ENCODE results near the gene KIF1B. TPM values are rescaled to one million over a fixed set of nuclear protein-coding genes. Genes with fewer than 3 reads are reported as not detected.

The KIF1B gene
- total and polyA plus RNA-seq, 10 of the 15 experiments (the other 5 are each of a cell fraction or from before 2014, with no cell fraction given), result 2.1 to 16.5 (median 8.7) TPM

DNA sequence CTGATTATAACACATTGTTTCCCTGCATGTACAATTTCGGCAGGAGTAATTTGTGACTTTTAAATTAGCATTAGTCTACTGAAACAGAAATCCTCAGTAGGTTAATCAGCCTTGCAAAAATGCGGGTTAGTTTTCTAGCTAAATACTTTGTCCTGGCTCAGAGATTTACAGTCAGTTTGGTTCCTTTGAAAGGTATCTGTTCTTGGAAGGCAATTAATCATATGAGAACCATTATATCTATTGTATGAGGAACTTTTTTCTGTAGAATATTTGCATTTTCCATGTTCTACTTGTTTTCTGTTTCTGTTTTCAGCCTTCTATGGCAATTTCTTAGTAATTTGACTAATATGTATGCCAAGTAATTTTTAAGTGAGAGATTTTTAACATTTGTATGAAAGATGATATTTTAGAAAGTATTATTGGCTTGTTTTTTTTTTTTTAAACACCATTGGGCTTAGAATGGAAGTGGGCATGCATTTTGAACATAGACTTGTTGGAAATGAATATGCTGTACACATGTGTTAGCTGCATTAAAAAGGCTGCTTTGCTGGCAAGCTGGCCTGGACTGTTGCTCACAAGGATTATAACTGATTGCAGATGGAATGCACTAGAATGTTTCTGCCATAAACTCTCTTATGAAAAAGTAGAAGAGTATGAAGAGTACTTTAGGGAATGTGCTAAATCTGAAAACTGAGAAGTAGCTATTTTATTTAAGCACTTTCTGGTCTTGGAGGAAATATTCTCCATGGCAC is 26.2 kb downstream of the KIF1B start (continued):
- no peak for TF ChIP-seq CBX3 (IDR thresholded peaks at IDR 0.05; ENCODE audit: borderline replicate concordance, low read depth)
- TF ChIP-seq PML (IDR thresholded peaks at IDR 0.05; ENCODE audit: low read length), result no peak
- TF ChIP-seq, protein P1, sequence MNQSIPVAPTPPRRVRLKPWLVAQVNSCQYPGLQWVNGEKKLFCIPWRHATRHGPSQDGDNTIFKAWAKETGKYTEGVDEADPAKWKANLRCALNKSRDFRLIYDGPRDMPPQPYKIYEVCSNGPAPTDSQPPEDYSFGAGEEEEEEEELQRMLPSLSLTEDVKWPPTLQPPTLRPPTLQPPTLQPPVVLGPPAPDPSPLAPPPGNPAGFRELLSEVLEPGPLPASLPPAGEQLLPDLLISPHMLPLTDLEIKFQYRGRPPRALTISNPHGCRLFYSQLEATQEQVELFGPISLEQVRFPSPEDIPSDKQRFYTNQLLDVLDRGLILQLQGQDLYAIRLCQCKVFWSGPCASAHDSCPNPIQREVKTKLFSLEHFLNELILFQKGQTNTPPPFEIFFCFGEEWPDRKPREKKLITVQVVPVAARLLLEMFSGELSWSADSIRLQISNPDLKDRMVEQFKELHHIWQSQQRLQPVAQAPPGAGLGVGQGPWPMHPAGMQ (IDR thresholded peaks at IDR 0.05; ENCODE audit: borderline replicate concordance), result no peak
- TF ChIP-seq NFYA (IDR thresholded peaks at IDR 0.05; ENCODE audit: borderline replicate concordance, low read depth, low read length), result no peak

DNA sequence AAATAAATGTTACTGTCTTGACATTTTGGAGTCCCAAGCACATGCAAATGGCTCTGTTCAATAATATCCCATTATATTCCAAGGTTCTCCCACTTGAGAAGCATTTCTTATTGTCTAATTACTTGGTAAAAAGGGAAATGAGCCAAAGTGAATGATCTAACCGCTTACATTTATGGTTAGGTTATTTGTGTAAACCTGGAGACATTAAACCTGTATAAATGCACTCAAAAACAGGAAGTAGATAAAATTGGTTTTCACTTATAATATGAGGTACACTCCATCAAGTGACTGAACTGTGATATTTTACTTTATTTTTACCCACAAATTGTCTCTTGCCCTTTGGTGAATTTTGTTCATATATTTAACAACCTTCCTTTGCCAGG is 26.8 kb downstream of the KIF1B start:
- WGBS (ENCODE audit: insufficient coverage, insufficient replicate concordance, low lambda C conversion rate, missing lambda C conversion rate), result 91% methylated on average over 1 of the region's 1 CpG
- DNase-seq (ENCODE audit: low read depth, low spot score), result no peak
- Histone ChIP-seq H3K4me3 (no peak overlapping the region), H3K9me3 (replicated peaks; ENCODE audit: control insufficient read depth, insufficient read depth, low read length) (no peaks in the 10 kb centered on the region), H4K20me1 (ENCODE audit: control insufficient read depth, insufficient read depth) (no peaks in the 10 kb centered on the region), H3K4me2 (ENCODE audit: control insufficient read depth, insufficient read depth) (peak overlapping the region; percentile 7; the same call in 1 of the 2 replicates), H3K9ac (ENCODE audit: control insufficient read depth, insufficient read depth, low read length) (no peak overlapping the region), H3K79me2 (ENCODE audit: control insufficient read depth, insufficient read depth, low read length) (no peaks in the 10 kb centered on the region; the same call in 1 of the 2 replicates), H3K36me3 (ENCODE audit: control insufficient read depth in 2 of 2, insufficient read depth in 2 of 2, low read length in 1 of 2) (no peaks in the 10 kb centered on the region; a peak in 1 of 4 replicates), H2AFZ (ENCODE audit: control insufficient read depth, low read depth, low read length) (no peak overlapping the region), H3K27ac (ENCODE audit: control insufficient read depth, insufficient read depth) (peak overlapping the region; percentile 32; the same call in 1 of the 2 replicates), H3K27me3 (replicated peaks in 1 of 2; ENCODE audit: control insufficient read depth in 2 of 2, insufficient read depth in 2 of 2, low read length in 1 of 2) (no peaks in the 10 kb centered on the region), H3K4me1 (ENCODE audit: control insufficient read depth, insufficient read depth, low read length) (peaks cover 16% of the 10 kb centered on the region)
- intact Hi-C loops (cut with micrococcal nuclease; ENCODE audit: unreplicated experiment), result no loop called here
- ATAC-seq, result peak; percentile 87
- in situ Hi-C loops (cut with MboI), result no loop called here
- CTCF ChIA-PET, result interaction anchor here (0.6 to 3.6 kb wide), 4 partner anchors 20 to 1904 kb away, joined by 3 to 19 read pairs (median 8); partner anchors contain the start of gene KIF1B
- FAIRE-seq, result peak; percentile 81
- POLR2A ChIA-PET, result interaction anchor here (0.5 to 1.0 kb wide), 3 partner anchors 19 to 207 kb away, joined by 3 to 4 read pairs (median 3); no protein-coding TSS in a partner anchor
- RAD21 ChIA-PET (ENCODE audit: unreplicated experiment), result interaction anchor here (1.2 to 2.6 kb wide), 3 partner anchors 22 to 46 kb away, joined by 3 to 12 read pairs (median 8); partner anchors contain the start of gene KIF1B
- no TSS peak for BruUV-seq (replicated peaks)
- SMC1A ChIA-PET (ENCODE audit: uncharacterized antibody, unreplicated experiment), result interaction anchor here (1.3 to 2.2 kb wide), 4 partner anchors 9 to 29 kb away, joined by 4 to 9 read pairs (median 6); no protein-coding TSS in a partner anchor
- TF ChIP-seq, protein P2, sequence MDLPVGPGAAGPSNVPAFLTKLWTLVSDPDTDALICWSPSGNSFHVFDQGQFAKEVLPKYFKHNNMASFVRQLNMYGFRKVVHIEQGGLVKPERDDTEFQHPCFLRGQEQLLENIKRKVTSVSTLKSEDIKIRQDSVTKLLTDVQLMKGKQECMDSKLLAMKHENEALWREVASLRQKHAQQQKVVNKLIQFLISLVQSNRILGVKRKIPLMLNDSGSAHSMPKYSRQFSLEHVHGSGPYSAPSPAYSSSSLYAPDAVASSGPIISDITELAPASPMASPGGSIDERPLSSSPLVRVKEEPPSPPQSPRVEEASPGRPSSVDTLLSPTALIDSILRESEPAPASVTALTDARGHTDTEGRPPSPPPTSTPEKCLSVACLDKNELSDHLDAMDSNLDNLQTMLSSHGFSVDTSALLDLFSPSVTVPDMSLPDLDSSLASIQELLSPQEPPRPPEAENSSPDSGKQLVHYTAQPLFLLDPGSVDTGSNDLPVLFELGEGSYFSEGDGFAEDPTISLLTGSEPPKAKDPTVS (IDR thresholded peaks at IDR 0.05; ENCODE audit: low read depth, low read length), result no peak
- TF ChIP-seq BCL11A (IDR thresholded peaks at IDR 0.05; ENCODE audit: low read depth, low read length) (0 out of 2 replicates have a peak, but pooled peaks have one; percentile 8), IKZF2 (IDR thresholded peaks at IDR 0.05) (peak; percentile 19 to 57; a peak in 2 of 4 replicates), SPI1 (IDR thresholded peaks at IDR 0.05; ENCODE audit: borderline replicate concordance, insufficient read depth, low read depth, low read length) (peak; percentile 79), MTA2 (IDR thresholded peaks at IDR 0.05; ENCODE audit: low read depth) (peak; percentile 81), IKZF1 (conservative IDR thresholded peaks at IDR 0.05) (peak; percentile 37; the same call in 1 of the 2 replicates)
- TF ChIP-seq, protein P3, sequence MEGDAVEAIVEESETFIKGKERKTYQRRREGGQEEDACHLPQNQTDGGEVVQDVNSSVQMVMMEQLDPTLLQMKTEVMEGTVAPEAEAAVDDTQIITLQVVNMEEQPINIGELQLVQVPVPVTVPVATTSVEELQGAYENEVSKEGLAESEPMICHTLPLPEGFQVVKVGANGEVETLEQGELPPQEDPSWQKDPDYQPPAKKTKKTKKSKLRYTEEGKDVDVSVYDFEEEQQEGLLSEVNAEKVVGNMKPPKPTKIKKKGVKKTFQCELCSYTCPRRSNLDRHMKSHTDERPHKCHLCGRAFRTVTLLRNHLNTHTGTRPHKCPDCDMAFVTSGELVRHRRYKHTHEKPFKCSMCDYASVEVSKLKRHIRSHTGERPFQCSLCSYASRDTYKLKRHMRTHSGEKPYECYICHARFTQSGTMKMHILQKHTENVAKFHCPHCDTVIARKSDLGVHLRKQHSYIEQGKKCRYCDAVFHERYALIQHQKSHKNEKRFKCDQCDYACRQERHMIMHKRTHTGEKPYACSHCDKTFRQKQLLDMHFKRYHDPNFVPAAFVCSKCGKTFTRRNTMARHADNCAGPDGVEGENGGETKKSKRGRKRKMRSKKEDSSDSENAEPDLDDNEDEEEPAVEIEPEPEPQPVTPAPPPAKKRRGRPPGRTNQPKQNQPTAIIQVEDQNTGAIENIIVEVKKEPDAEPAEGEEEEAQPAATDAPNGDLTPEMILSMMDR (IDR thresholded peaks at IDR 0.05 in 2 of 3, conservative IDR thresholded peaks at IDR 0.05 in 1 of 3; ENCODE audit: control insufficient read depth in 2 of 3, extremely low read depth in 1 of 3, insufficient read depth in 1 of 3, low read depth in 3 of 3, low read length in 3 of 3), result no peak
